Adipose tissue (tissue), 3 donors: ENCODE data around the gene CDA. TPM values are rescaled to one million over a fixed set of nuclear protein-coding genes. Genes with fewer than 3 reads are reported as not detected.
A peak's percentile ranks its signal among the peaks of the same experiment; 100 is the strongest.

Source experiments
- H3K27ac ChIP-seq: one replicate; pipeline ENCODE4 v1.5.1; 2013; ENCODE audit warnings: low read depth, low read length
- WGBS, 3 donors: extraction: QIAGEN DNeasy Blood & Tissue Kit; methylation state at CpG; one replicate each; pipeline ENCODE4 v1.1.7; 2013; 5-methylcytosine and 5-hydroxymethylcytosine counted together
- polyA plus RNA-seq, 3 donors: library from polyadenylated mRNA; stranded (reverse); fragments of 200-250 nt; gene quantifications; one replicate each; pipeline ENCODE4 v1.2.3, GENCODE V29; 2013
- donor health status: healthy with polysubstance abuse.
- donor health status: Bipolar disorder and iron deficiency.
- donor health status: healthy.

Gene CDA
- 10 to 100 TPM in 1 of 3 donors, 1 to 10 TPM in 1, under 1 TPM in 1; 0.66 to 29.8 (median 9.8) TPM for polyA plus RNA-seq

GRCh38 chr1:20588634-20589225 is at the start of gene CDA:
Gene CDA, plus strand, starts transcription at chr1:20589097. Its CDS starts 33 bp downstream, at chr1:20589130.
- peak within 1 kb of the TSS; percentile 48 for H3K27ac ChIP-seq
- WGBS, 3 donors = 19 to 28% (median 23%) methylated on average over 11 of the region's 11 CpGs

DNA sequence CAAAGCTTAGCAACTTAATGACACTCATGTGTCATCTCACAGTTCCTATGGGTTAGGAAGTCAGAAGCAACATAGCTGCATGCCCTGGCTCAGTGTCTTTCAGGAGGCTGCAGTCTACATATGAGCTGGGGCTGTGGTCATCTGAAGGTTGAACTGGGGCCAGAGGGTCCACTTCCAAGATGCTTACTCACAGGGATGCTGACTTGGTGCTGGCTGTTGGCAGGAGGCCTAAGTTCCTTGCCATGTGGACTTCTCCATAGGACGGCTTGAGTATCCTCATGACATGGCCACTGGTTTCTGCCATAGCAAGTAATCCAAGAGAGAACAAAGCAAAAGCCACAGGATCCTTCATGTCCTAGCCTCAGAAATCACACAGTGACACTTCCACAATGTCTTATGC is 48.6 kb upstream of the CDA start:
- H3K27ac ChIP-seq = no peak overlapping the region
- 83 to 100% (median 83%) methylated on average over 1 of the region's 1 CpG for WGBS, 3 donors

DNA sequence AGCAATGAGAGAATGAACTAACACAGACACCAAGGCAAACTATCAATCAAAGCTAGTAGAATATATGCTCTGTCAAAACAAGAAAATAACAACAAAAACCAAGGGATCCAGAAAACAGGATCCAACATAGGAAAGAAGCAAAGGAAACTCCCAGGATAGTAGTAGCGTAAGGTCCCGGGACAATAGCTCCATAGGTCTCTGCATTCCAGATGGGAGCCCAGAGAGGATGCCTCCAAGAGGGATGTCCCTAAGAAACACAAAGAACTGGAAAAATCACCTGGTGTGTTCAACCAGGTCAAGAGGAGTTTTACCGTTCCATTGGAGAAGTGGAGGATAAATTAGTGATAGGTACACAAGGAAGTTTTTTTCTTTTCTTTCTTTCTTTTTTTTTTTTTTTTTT is 42.3 kb upstream of the CDA start:
- WGBS, 3 donors = 83 to 91% (median 86%) methylated on average over 3 of the region's 3 CpGs

GRCh38 chr1:20551161-20551560 is 37.7 kb upstream of the CDA start:
- 38 to 67% (median 41%) methylated on average over 3 of the region's 3 CpGs for WGBS, 3 donors
- no peak overlapping the region for H3K27ac ChIP-seq

More for the DNA sequence above, 42.3 kb upstream of the CDA start:
- H3K27ac ChIP-seq = no peak overlapping the region

DNA sequence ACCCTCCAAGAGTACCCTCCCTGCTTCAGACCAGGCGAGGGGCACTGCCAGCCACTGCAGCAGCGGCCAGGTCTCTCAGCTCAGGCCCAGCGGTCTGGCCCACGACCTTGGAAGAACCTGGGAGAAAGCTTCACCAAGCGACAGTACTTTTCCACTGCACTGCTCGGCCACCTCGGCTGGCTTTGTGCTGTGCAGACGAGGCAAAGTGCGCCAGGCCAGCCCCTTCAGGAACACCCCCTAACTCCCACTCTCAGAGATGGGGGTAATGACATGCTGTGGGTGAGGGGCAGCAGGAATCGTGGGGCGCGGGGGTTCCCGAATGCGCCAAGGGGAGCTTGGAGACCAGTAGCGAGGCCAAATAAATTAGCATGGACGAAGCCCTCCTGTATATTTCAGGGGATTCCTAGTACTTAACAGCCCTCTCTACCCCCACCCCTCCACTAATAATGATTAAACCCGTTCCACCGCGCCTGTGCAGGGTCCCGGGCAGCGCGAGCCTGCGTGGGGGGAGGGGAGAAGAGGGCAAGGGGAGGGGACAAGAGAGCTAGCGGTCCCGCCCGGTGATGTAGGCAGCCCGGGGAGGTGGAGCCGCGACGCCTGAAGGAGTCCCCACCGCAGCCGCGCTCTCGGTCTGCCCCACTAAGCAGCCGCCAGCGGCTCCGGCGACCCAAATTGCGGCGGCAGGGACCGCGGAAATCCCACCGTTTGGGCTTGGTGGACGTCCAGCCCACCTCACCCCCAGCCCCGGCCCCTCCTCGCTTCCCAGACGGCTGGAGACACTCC is 36.8 kb upstream of the CDA start, which contains the start of gene FAM43B:
TSS of gene FAM43B (plus strand) at position 629 of the 783 bp plus-strand sequence. CDS start 401 bp downstream, outside the sequence.
- 3 to 5% (median 3%) methylated on average over 41 to 47 of the region's 47 CpGs for WGBS, 3 donors

GRCh38 chr1:20552728-20553445 is 36.0 kb upstream of the CDA start:
- H3K27ac ChIP-seq = no peak overlapping the region
- 1 to 2% (median 2%) methylated on average over 66 to 82 of the region's 82 CpGs for WGBS, 3 donors

More for the DNA sequence above, 36.8 kb upstream of the CDA start, which contains the start of gene FAM43B:
- no peak within 1 kb of the TSS for H3K27ac ChIP-seq

DNA sequence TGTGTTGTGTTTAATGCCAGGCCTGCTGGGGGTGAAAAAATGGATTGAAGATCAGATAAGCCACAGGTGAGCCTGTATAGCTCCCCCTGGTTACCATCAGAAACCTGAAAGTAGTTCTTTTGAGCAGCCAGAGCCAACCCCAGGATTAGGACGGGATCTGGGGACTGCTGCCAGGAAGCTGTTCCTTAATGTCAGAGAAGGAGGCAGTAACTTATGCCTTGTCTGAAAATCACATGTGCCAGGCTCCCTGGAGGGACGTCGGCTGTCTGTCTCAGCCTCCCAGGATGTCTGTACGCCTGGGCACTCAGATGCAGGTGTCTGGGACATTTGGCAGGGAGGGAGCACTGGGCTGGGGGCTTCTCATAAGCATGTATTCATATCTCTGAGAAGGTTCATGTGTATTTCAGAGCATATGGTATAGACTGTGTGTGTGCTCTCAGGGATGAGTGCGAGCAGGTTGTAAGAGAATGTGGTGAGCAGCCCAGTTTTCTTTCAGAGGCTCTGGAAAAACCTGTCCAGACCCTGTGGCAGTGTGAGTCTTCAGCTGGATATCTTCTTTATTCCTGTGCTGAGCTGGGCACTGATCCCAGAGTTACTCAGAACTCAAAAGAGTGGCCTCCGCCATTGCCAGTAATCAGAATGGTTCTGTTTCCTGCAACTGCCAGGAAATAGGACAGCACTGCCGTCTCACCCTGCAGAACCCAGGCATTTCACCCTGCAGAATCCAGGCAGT is 33.7 kb upstream of the CDA start:
- H3K27ac ChIP-seq = no peak overlapping the region

GRCh38 chr1:20555758-20556120 is 33.2 kb upstream of the CDA start:
- 65 to 78% (median 67%) methylated on average over 4 of the region's 4 CpGs for WGBS, 3 donors
- H3K27ac ChIP-seq = no peak overlapping the region

More for the DNA sequence above, 33.7 kb upstream of the CDA start:
- 47 to 51% (median 49%) methylated on average over 7 of the region's 7 CpGs for WGBS, 3 donors

DNA sequence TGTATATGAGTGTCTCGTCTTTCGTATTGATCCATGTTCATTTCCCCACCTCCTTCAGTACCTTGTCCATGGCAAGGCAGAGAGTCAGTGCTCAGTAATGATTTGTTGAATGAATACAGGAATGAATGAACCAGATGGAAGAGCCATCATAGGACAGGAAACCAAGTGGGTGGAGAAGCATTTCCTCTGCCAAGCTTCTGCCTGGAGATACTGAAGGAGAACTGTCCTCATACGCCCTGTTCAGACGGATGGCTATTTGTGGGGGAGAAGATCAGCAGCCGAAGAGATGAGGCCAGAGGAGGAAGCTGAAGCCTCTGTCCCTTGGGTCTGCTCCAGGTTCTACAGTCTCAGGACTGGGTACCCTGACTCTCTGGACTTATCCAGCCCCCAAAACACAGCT is 30.7 kb upstream of the CDA start:
- 50 to 60% (median 51%) methylated on average over 5 of the region's 5 CpGs for WGBS, 3 donors
- H3K27ac ChIP-seq = no peak overlapping the region

GRCh38 chr1:20560966-20561365 is 27.9 kb upstream of the CDA start:
- 50 to 100% (median 91%) methylated on average over 1 of the region's 1 CpG for WGBS, 3 donors
- no peak overlapping the region for H3K27ac ChIP-seq

DNA sequence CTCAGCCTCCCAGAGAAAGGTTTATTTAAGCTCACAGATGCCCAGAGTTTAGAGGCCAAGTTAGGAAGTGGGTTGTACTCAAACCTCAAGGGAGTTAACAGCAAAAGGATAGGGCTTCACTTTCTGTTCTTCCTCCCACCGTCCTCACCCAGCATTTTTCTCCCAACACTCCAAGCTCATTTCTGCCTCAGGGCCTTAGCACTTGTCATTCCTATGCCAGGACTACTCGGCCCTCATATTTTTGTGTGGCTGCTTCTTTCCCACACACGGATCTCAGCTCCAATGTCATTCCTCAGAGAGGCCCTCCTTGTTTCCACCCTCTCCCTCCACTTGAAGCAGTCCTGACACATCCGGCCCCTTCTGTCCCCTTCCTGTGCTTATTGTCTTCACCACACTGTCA is 23.7 kb upstream of the CDA start:
- 64 to 69% (median 67%) methylated on average over 4 of the region's 4 CpGs for WGBS, 3 donors
- H3K27ac ChIP-seq = no peak overlapping the region

GRCh38 chr1:20569523-20570098 is 19.3 kb upstream of the CDA start:
- WGBS, 3 donors = 88 to 94% (median 88%) methylated on average over 4 of the region's 4 CpGs

GRCh38 chr1:20571427-20571826 is 17.5 kb upstream of the CDA start:
- WGBS, 3 donors = 73 to 80% (median 76%) methylated on average over 5 of the region's 5 CpGs
- H3K27ac ChIP-seq = no peak overlapping the region

More at GRCh38 chr1:20569523-20570098, 19.3 kb upstream of the CDA start:
- H3K27ac ChIP-seq = no peak overlapping the region

GRCh38 chr1:20573987-20574386 is 14.9 kb upstream of the CDA start:
- H3K27ac ChIP-seq = no peak overlapping the region
- WGBS, 3 donors = 63 to 80% (median 70%) methylated on average over 1 of the region's 1 CpG

- WGBS, 3 donors = 24 to 27% (median 25%) methylated on average over 18 of the region's 18 CpGs
- no peak overlapping the region for H3K27ac ChIP-seq
These were observed 14.0 kb upstream of the CDA start for GRCh38 chr1:20574686-20575540.

- 67 to 80% (median 70%) methylated on average over 10 of the region's 10 CpGs for WGBS, 3 donors
- no peak overlapping the region for H3K27ac ChIP-seq
These were observed 13.2 kb upstream of the CDA start for GRCh38 chr1:20575541-20576336.
